ENCODE measurements around the gene ECEL1.

Gene ECEL1

GRCh38 chr2:232498452-232498851, 10.8 kb upstream of the ECEL1 start:
- no peak for DNase-seq (ENCODE audit: low spot score)

- no peak for DNase-seq (ENCODE audit: low spot score)
Measured at GRCh38 chr2:232497348-232497747, 9.7 kb upstream of the ECEL1 start.

- no peak for DNase-seq (ENCODE audit: low spot score)
Measured at GRCh38 chr2:232496501-232497270, 9.1 kb upstream of the ECEL1 start.

GRCh38 chr2:232495292-232495691, 7.7 kb upstream of the ECEL1 start:
- no peak for DNase-seq (ENCODE audit: low spot score)

- DNase-seq (ENCODE audit: low spot score): no peak
Measured at GRCh38 chr2:232494542-232494941, 6.9 kb upstream of the ECEL1 start.

GRCh38 chr2:232493701-232494474, 6.3 kb upstream of the ECEL1 start:
- no peak for DNase-seq (ENCODE audit: low spot score)

- DNase-seq (ENCODE audit: low spot score): no peak
Measured at GRCh38 chr2:232492963-232493700, 5.5 kb upstream of the ECEL1 start.

GRCh38 chr2:232492236-232492848, 4.7 kb upstream of the ECEL1 start:
- no peak for DNase-seq (ENCODE audit: low spot score)

- no peak for DNase-seq (ENCODE audit: low spot score)
Measured at GRCh38 chr2:232491139-232491780, 3.6 kb upstream of the ECEL1 start.

GRCh38 chr2:232490221-232491138, 2.8 kb upstream of the ECEL1 start:
- DNase-seq (ENCODE audit: low spot score): no peak

GRCh38 chr2:232489516-232490220, 2.0 kb upstream of the ECEL1 start:
- DNase-seq (ENCODE audit: low spot score): no peak

GRCh38 chr2:232488721-232489300, 1.2 kb upstream of the ECEL1 start:
- no peak for DNase-seq (ENCODE audit: low spot score)

- no peak for DNase-seq (ENCODE audit: low spot score)
Measured at GRCh38 chr2:232488097-232488711, 570 bp upstream of the ECEL1 start.

GRCh38 chr2:232486558-232487384, 863 bp downstream of the ECEL1 start:
- DNase-seq (ENCODE audit: low spot score): no peak

GRCh38 chr2:232485757-232486557, 1.7 kb downstream of the ECEL1 start:
- DNase-seq (ENCODE audit: low spot score): no peak

- no peak for DNase-seq (ENCODE audit: low spot score)
Measured at GRCh38 chr2:232485348-232485756, 2.3 kb downstream of the ECEL1 start.

- no peak for DNase-seq (ENCODE audit: low spot score)
Measured at GRCh38 chr2:232484628-232485347, 2.8 kb downstream of the ECEL1 start.

All from LoVo (cell line).